Measurements from ENCODE around the gene MAP4K4. TPM values are rescaled to one million over a fixed set of nuclear protein-coding genes. Genes with fewer than 3 reads are reported as not detected.

MAP4K4 gene
- total and polyA plus RNA-seq, 2 of the 13 experiments (the other 11 are each of a cell fraction or from before 2014, with no cell fraction given) = 105 to 264 TPM

DNA sequence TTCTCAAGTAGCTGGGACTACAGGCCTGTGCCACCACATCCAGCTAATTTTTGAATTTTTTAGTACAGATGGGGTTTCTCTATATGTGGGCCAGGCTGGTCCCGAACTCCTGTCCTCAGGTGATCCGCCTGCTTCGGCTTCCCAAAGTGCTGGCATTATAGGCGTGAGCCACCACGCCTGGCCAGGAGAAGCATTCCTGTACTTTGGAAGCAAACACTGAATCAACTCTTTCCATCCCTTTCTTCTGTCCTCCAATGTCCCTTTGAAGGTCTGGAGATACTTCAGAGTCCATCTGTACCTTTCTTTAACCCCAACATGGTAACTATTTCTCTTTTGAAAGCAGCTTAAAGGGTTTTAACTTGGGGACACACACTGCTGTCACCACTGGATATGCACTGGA, 23.6 kb upstream of the MAP4K4 start (continued):
- no peak for TF ChIP-seq CREB3 (CRISPR knock-in tag; IDR thresholded peaks at IDR 0.05)
- TF ChIP-seq DMTF1 (CRISPR knock-in tag; IDR thresholded peaks at IDR 0.05) = no peak
- TF ChIP-seq HNRNPUL1 (IDR thresholded peaks at IDR 0.05; ENCODE audit: low read depth, low read length) = no peak
- TF ChIP-seq FOXK1 (CRISPR knock-in tag; IDR thresholded peaks at IDR 0.05; ENCODE audit: borderline replicate concordance, low read depth) = no peak
- no peak for TF ChIP-seq BRD4 (CRISPR knock-in tag; IDR thresholded peaks at IDR 0.05)
- TF ChIP-seq ARID3A (IDR thresholded peaks at IDR 0.05; ENCODE audit: low read depth, low read length) = no peak
- no peak for TF ChIP-seq ZNF501 (CRISPR knock-in tag; IDR thresholded peaks at IDR 0.05)
- no peak for TF ChIP-seq CAMTA2 (CRISPR knock-in tag; IDR thresholded peaks at IDR 0.05; ENCODE audit: borderline replicate concordance)
- no peak for TF ChIP-seq ZNF572 (CRISPR knock-in tag; IDR thresholded peaks at IDR 0.05)
- no peak for TF ChIP-seq YEATS2 (CRISPR knock-in tag; IDR thresholded peaks at IDR 0.05; ENCODE audit: borderline replicate concordance)
- peak; percentile 80 for TF ChIP-seq PAXIP1 (CRISPR knock-in tag; conservative IDR thresholded peaks at IDR 0.05)
- TF ChIP-seq IRF1 (CRISPR knock-in tag; IDR thresholded peaks at IDR 0.05; ENCODE audit: low read depth) = no peak
- TF ChIP-seq HNF4A (CRISPR knock-in tag; IDR thresholded peaks at IDR 0.05) = peak; percentile 87
- TF ChIP-seq NR2F1 (CRISPR knock-in tag; IDR thresholded peaks at IDR 0.05) = 0 out of 4 replicates have a peak, but pooled peaks of 1 of the 2 experiments have one; percentile 22
- TF ChIP-seq ZFP82 (CRISPR knock-in tag; IDR thresholded peaks at IDR 0.05; ENCODE audit: borderline replicate concordance) = no peak
- TF ChIP-seq EHMT2 (IDR thresholded peaks at IDR 0.05; ENCODE audit: borderline replicate concordance, low read depth, low read length) = no peak
- TF ChIP-seq EP300 (IDR thresholded peaks at IDR 0.05; ENCODE audit: low read depth in 2 of 2, low read length in 2 of 2) = peak in 1 of 2 experiments; percentile 65; a peak in 1 of 4 replicates
- peak; percentile 60; the same call in 1 of the 2 replicates for TF ChIP-seq EP300 (CRISPR knock-in tag; IDR thresholded peaks at IDR 0.05; ENCODE audit: borderline replicate concordance)
- TF ChIP-seq MAFF (IDR thresholded peaks at IDR 0.05; ENCODE audit: low read depth, low read length) = no peak
- TF ChIP-seq ZNF891 (CRISPR knock-in tag; IDR thresholded peaks at IDR 0.05) = no peak
- no peak for TF ChIP-seq ZNF672 (CRISPR knock-in tag; IDR thresholded peaks at IDR 0.05)
- TF ChIP-seq AGO2 (optimal IDR thresholded peaks at IDR 0.05; ENCODE audit: low read depth, low read length) = no peak
